Aorta (tissue), 5 donors: Measurements from ENCODE around the gene KRTAP5-7. TPM values are rescaled to one million over a fixed set of nuclear protein-coding genes. Genes with fewer than 3 reads are reported as not detected.
"Not testable (repeated sequence)": the region's sequence is repeated elsewhere in the genome, so short reads cannot be mapped to it uniquely, and the experiment has no call there.

ENCODE experiments used
- ATAC-seq: fragments of 200-7000 bp; cut with Tn5 transposase; one replicate; pipeline ENCODE4 v1.9.1; 2022; ENCODE audit warnings: moderate library complexity; ENCODE audit not compliant: low FRiP score
- DNase-seq, 2 donors: peaks; one replicate each; pipeline ENCODE4 v3.0.0-alpha.2; 2020
- H3K27ac ChIP-seq, 2 donors: one replicate each; pipeline ENCODE4 v1.5.1; 2013; ENCODE audit warnings: low read length in 2 of 2, mild to moderate bottlenecking in 2 of 2, moderate library complexity in 2 of 2, control low read depth in 1 of 2, inconsistent platforms in 1 of 2, low read depth in 1 of 2
- H3K27me3 ChIP-seq, 2 donors: one replicate each; pipeline ENCODE4 v1.6.1; 2013; ENCODE audit warnings: control low read depth in 1 of 2, low read length in 1 of 2, mild to moderate bottlenecking in 1 of 2, moderate library complexity in 1 of 2; ENCODE audit not compliant: insufficient read depth in 2 of 2, control insufficient read depth in 1 of 2
- H3K36me3 ChIP-seq, 2 donors: one replicate each; pipeline ENCODE4 v1.6.1; 2013; ENCODE audit warnings: control low read depth in 1 of 2, low read length in 1 of 2, mild to moderate bottlenecking in 1 of 2; ENCODE audit not compliant: insufficient read depth in 2 of 2, control insufficient read depth in 1 of 2
- H3K4me1 ChIP-seq, 2 donors: one replicate each; pipeline ENCODE4 v1.6.1; 2013; ENCODE audit warnings: low read length in 2 of 2, control low read depth in 1 of 2, mild to moderate bottlenecking in 1 of 2, moderate library complexity in 1 of 2; ENCODE audit not compliant: insufficient read depth in 2 of 2, control insufficient read depth in 1 of 2
- H3K4me3 ChIP-seq, 2 donors: one replicate each; pipeline ENCODE4 v1.5.1; 2013; ENCODE audit warnings: low read length in 2 of 2, control low read depth in 1 of 2, mild to moderate bottlenecking in 1 of 2
- H3K9me3 ChIP-seq: one replicate; pipeline ENCODE4 v1.6.1; 2013; ENCODE audit warnings: mild to moderate bottlenecking, low read length; ENCODE audit not compliant: control insufficient read depth
- WGBS, 2 donors: extraction: QIAGEN DNeasy Blood & Tissue Kit; methylation state at CpG; one replicate each; pipeline ENCODE4 v1.1.7; 2013; 5-methylcytosine and 5-hydroxymethylcytosine counted together
- intact Hi-C, 2 donors: fragments of 100-400 bp; cut with DNase I; formaldehyde crosslinking; loops; one replicate each; pipeline versions ENCODE4 v1.14.2 to v1.15.0; 2022
- polyA plus RNA-seq, 2 donors: library from polyadenylated mRNA; stranded (reverse); fragments of 200-250 nt; gene quantifications; one replicate each; pipeline ENCODE4 v1.2.3, GENCODE V29; 2013
- total RNA-seq, 2 donors: library from RNA; stranded (reverse); fragmentation: NEBNext Ultra II Directional; extraction: Animal tissue kit (Norgen Biotek cat#: 25700); gene quantifications; one replicate each; pipeline ENCODE4 v1.2.1, GENCODE V29; 2021
- donor health status: healthy with polysubstance abuse.
- donor health status: Bipolar disorder and iron deficiency.
- donor health status: DM: no; HTN: no; CAD: no.
- donor health status: DM: no; HTN: no; CAD: no.
- donor health status: DM: yes; HTN: yes; CAD: no.

KRTAP5-7 gene
- total and polyA plus RNA-seq, 4 donors = 0.39 to 0.63 TPM; not detected in 2

- Histone ChIP-seq H3K4me3 (no peak overlapping the region), H3K27ac (no peak overlapping the region), H3K27me3 (no peaks in the 10 kb centered on the region), H3K4me1 (no peaks in the 10 kb centered on the region), H3K9me3 (no peaks in the 10 kb centered on the region), H3K36me3 (no peaks in the 10 kb centered on the region)
- DNase-seq (no peak), ATAC-seq (no peak)
- 54 to 59% methylated on average over 8 of the region's 8 CpGs for WGBS, 2 donors
- intact Hi-C loops = no loop called here
These were observed 41.8 kb downstream of the KRTAP5-7 start for GRCh38 chr11:71568704-71569349.

GRCh38 chr11:71571101-71571850 lies 44.2 kb downstream of the KRTAP5-7 start:
- 72 to 79% methylated on average over 35 to 37 of the region's 39 CpGs for WGBS, 2 donors
- H3K4me3 ChIP-seq, intact Hi-C loops, H3K36me3 ChIP-seq, ATAC-seq, H3K27me3 ChIP-seq, H3K4me1 ChIP-seq, H3K27ac ChIP-seq, DNase-seq, H3K9me3 ChIP-seq: not testable (repeated sequence)

GRCh38 chr11:71572811-71573210 lies 45.7 kb downstream of the KRTAP5-7 start:
- ATAC-seq (no peak), DNase-seq (no peak)
- H3K27me3 ChIP-seq = no peaks in the 10 kb centered on the region
- intact Hi-C loops = no loop called here
- H3K36me3 ChIP-seq = no peaks in the 10 kb centered on the region
- no peaks in the 10 kb centered on the region for H3K9me3 ChIP-seq
- no peaks in the 10 kb centered on the region for H3K4me1 ChIP-seq
- H3K27ac ChIP-seq = no peak overlapping the region
- 84 to 86% methylated on average over 11 of the region's 11 CpGs for WGBS, 2 donors
- no peak overlapping the region for H3K4me3 ChIP-seq

GRCh38 chr11:71574418-71574817 lies 47.4 kb downstream of the KRTAP5-7 start:
- no peaks in the 10 kb centered on the region for H3K27me3 ChIP-seq
- H3K4me3 ChIP-seq = no peak overlapping the region
- H3K36me3 ChIP-seq = no peaks in the 10 kb centered on the region
- H3K4me1 ChIP-seq = no peaks in the 10 kb centered on the region
- no peak overlapping the region for H3K27ac ChIP-seq
- intact Hi-C loops = no loop called here
- WGBS, 2 donors = 76% methylated on average over 5 of the region's 5 CpGs
- no peaks in the 10 kb centered on the region for H3K9me3 ChIP-seq
- ATAC-seq (no peak), DNase-seq (no peak)

- 77 to 78% methylated on average over 4 of the region's 4 CpGs for WGBS, 2 donors
- DNase-seq = no peak
- Histone ChIP-seq H3K9me3 (no peaks in the 10 kb centered on the region), H3K4me1 (no peaks in the 10 kb centered on the region), H3K27ac (no peak overlapping the region), H3K4me3 (no peak overlapping the region), H3K36me3 (no peaks in the 10 kb centered on the region), H3K27me3 (no peaks in the 10 kb centered on the region)
- intact Hi-C loops = no loop called here
- ATAC-seq = no peak
These were observed 48.8 kb downstream of the KRTAP5-7 start for GRCh38 chr11:71575723-71576424.

- DNase-seq, ATAC-seq: not testable (repeated sequence)
These were observed 49.8 kb downstream of the KRTAP5-7 start for GRCh38 chr11:71576688-71577465.

GRCh38 chr11:71577469-71578004 lies 50.5 kb downstream of the KRTAP5-7 start:
- Histone ChIP-seq H3K27me3 (no peaks in the 10 kb centered on the region), H3K27ac (no peak overlapping the region), H3K36me3 (no peaks in the 10 kb centered on the region), H3K9me3 (no peaks in the 10 kb centered on the region), H3K4me3 (no peak overlapping the region), H3K4me1 (no peaks in the 10 kb centered on the region)
- intact Hi-C loops = no loop called here
- no peak for DNase-seq
- WGBS, 2 donors = 90 to 91% methylated on average over 7 of the region's 7 CpGs
- ATAC-seq = no peak

More at GRCh38 chr11:71576688-71577465, 49.8 kb downstream of the KRTAP5-7 start:
- H3K27ac ChIP-seq, H3K4me3 ChIP-seq, intact Hi-C loops, H3K9me3 ChIP-seq, H3K36me3 ChIP-seq, H3K27me3 ChIP-seq, H3K4me1 ChIP-seq: not testable (repeated sequence)
- WGBS, 2 donors = 80 to 87% methylated on average over 38 to 40 of the region's 41 CpGs
